Neural progenitor cell (in vitro differentiated cells): Measurements from ENCODE around the gene COL25A1. TPM values are rescaled to one million over a fixed set of nuclear protein-coding genes. Genes with fewer than 3 reads are reported as not detected.
A peak's percentile ranks its signal among the peaks of the same experiment; 100 is the strongest.

Source experiments
- DNase-seq: peaks from one replicate; pipeline ENCODE4 v3.0.0-alpha.2; 2016; ENCODE audit warnings: low spot score
- H2AFZ ChIP-seq: fragments of 200-600 bp; sonication (generic); replicated peaks from 2 replicates; pipeline ENCODE4 v1.6.1; 2016; ENCODE audit warnings: antibody characterized with exemption
- H3F3A ChIP-seq: fragments of 200-600 bp; sonication (generic); 2 replicates; pipeline ENCODE4 v1.6.1; 2016; ENCODE audit warnings: antibody characterized with exemption, low read depth
- H3K27ac ChIP-seq: fragments of 200-600 bp; sonication (generic); 2 replicates; pipeline ENCODE4 v1.5.1; 2016; ENCODE audit warnings: mild to moderate bottlenecking
- H3K27me3 ChIP-seq: fragments of 200-600 bp; sonication (generic); 2 replicates; pipeline ENCODE4 v1.6.1; 2016; ENCODE audit warnings: mild to moderate bottlenecking, moderate library complexity
- H3K36me3 ChIP-seq: fragments of 200-600 bp; sonication (generic); 2 replicates; pipeline ENCODE4 v1.5.1; 2016
- H3K4me1 ChIP-seq: fragments of 200-600 bp; sonication (generic); 2 replicates; pipeline ENCODE4 v1.6.1; 2016; ENCODE audit warnings: mixed run types
- H3K4me2 ChIP-seq: fragments of 200-600 bp; sonication (generic); 2 replicates; pipeline ENCODE4 v1.6.1; 2016
- H3K4me3 ChIP-seq: fragments of 200-600 bp; sonication (generic); 2 replicates; pipeline ENCODE4 v1.5.1; 2016
- H3K79me2 ChIP-seq: fragments of 200-600 bp; sonication (generic); 2 replicates; pipeline ENCODE4 v1.6.1; 2016; ENCODE audit warnings: low read depth
- H3K9ac ChIP-seq: fragments of 200-600 bp; sonication (generic); 2 replicates; pipeline ENCODE4 v1.6.1; 2016
- H3K9me3 ChIP-seq: fragments of 200-600 bp; sonication (generic); 2 replicates; pipeline ENCODE4 v1.5.1; 2016; ENCODE audit warnings: low read depth
- H4K20me1 ChIP-seq: fragments of 200-600 bp; sonication (generic); 2 replicates; pipeline ENCODE4 v1.6.1; 2016; ENCODE audit warnings: low read depth
- H3K27ac Mint-ChIP-seq: 3 replicates; pipeline ENCODE4 v1.8.0; 2021; ENCODE audit warnings: mixed read lengths
- H3K27me3 Mint-ChIP-seq: 2 replicates; pipeline ENCODE4 v1.8.0; 2022; ENCODE audit warnings: low read depth, mild to moderate bottlenecking, inconsistent platforms, moderate library complexity, mixed read lengths; ENCODE audit not compliant: insufficient read depth
- H3K36me3 Mint-ChIP-seq: 3 replicates; pipeline ENCODE4 v1.8.0; 2021; ENCODE audit warnings: mixed read lengths
- H3K4me1 Mint-ChIP-seq: 3 replicates; pipeline ENCODE4 v1.8.0; 2021; ENCODE audit warnings: mixed read lengths
- H3K4me3 Mint-ChIP-seq: 3 replicates; pipeline ENCODE4 v1.8.0; 2021; ENCODE audit warnings: mild to moderate bottlenecking, moderate library complexity, mixed read lengths
- H3K9me3 Mint-ChIP-seq: 3 replicates; pipeline ENCODE4 v1.8.0; 2020; ENCODE audit warnings: mixed read lengths
- CTCF ChIP-seq: fragments of 200-600 bp; sonication (generic); IDR thresholded peaks from 2 replicates; pipeline ENCODE4 v1.5.1; 2017; ENCODE audit warnings: antibody characterized with exemption, mild to moderate bottlenecking
- EZH2 ChIP-seq: fragments of 200-600 bp; sonication (generic); IDR thresholded peaks from 2 replicates; pipeline ENCODE4 v1.6.1; 2017; ENCODE audit warnings: antibody characterized with exemption, mild to moderate bottlenecking, moderate library complexity
- EZH2phosphoT487 ChIP-seq: fragments of 200-600 bp; sonication (generic); IDR thresholded peaks from 2 replicates; pipeline ENCODE4 v1.6.1; 2017; ENCODE audit warnings: antibody characterized with exemption
- total RNA-seq: library from RNA; depleted of rRNA; stranded (reverse); fragments of >200 nt; gene quantifications from 2 replicates; pipeline ENCODE4 v1.2.3, GENCODE V29; 2015; ENCODE audit warnings: low replicate concordance

Gene COL25A1
- total RNA-seq, 1 donor from 2014 or later: 1.3 TPM

- H3K27ac Mint-ChIP-seq: no peak overlapping the region
- peak; percentile 25 for DNase-seq
- Histone ChIP-seq H3K79me2 (no peaks in the 10 kb centered on the region), H3F3A (no peaks in the 10 kb centered on the region), H3K4me3 (no peak overlapping the region), H3K27ac (no peak overlapping the region), H3K4me1 (peaks cover 14% of the 10 kb centered on the region), H4K20me1 (no peaks in the 10 kb centered on the region), H3K36me3 (no peaks in the 10 kb centered on the region), H3K4me2 (no peak overlapping the region), H3K27me3 (no peaks in the 10 kb centered on the region), H3K9me3 (no peaks in the 10 kb centered on the region), H3K9ac (no peak overlapping the region), H2AFZ (no peak overlapping the region)
- no peaks in the 10 kb centered on the region for H3K9me3 Mint-ChIP-seq
- H3K36me3 Mint-ChIP-seq: no peaks in the 10 kb centered on the region
- TF ChIP-seq EZH2: no peak
- H3K4me3 Mint-ChIP-seq: no peak overlapping the region
- peaks cover 2% of the 10 kb centered on the region for H3K27me3 Mint-ChIP-seq
- peaks cover 16% of the 10 kb centered on the region for H3K4me1 Mint-ChIP-seq
These were observed 146.7 kb downstream of the COL25A1 start for GRCh38 chr4:109155682-109156283.

GRCh38 chr4:109155084-109155483 is 147.4 kb downstream of the COL25A1 start:
- H3K9me3 ChIP-seq: no peaks in the 10 kb centered on the region
- H3K36me3 ChIP-seq: no peaks in the 10 kb centered on the region
- H3K4me2 ChIP-seq: no peak overlapping the region
- no peak for DNase-seq
- Mint-ChIP-seq H3K36me3 (no peaks in the 10 kb centered on the region), H3K4me1 (peaks cover 13% of the 10 kb centered on the region), H3K27me3 (peaks cover 2% of the 10 kb centered on the region), H3K9me3 (no peaks in the 10 kb centered on the region), H3K27ac (no peak overlapping the region), H3K4me3 (no peak overlapping the region)
- H3K4me3 ChIP-seq: no peak overlapping the region
- H3F3A ChIP-seq: no peaks in the 10 kb centered on the region
- H3K9ac ChIP-seq: no peak overlapping the region
- H2AFZ ChIP-seq: no peak overlapping the region
- no peaks in the 10 kb centered on the region for H3K79me2 ChIP-seq
- H3K27ac ChIP-seq: no peak overlapping the region
- H3K27me3 ChIP-seq: no peaks in the 10 kb centered on the region
- TF ChIP-seq CTCF (no peak), EZH2phosphoT487 (no peak), EZH2 (no peak)
- no peaks in the 10 kb centered on the region for H4K20me1 ChIP-seq
- peaks cover 7% of the 10 kb centered on the region for H3K4me1 ChIP-seq

- Mint-ChIP-seq H3K27ac (no peak overlapping the region), H3K4me1 (peaks cover 10% of the 10 kb centered on the region), H3K4me3 (no peak overlapping the region), H3K27me3 (peaks cover 2% of the 10 kb centered on the region), H3K9me3 (no peaks in the 10 kb centered on the region), H3K36me3 (no peaks in the 10 kb centered on the region)
- Histone ChIP-seq H3F3A (no peaks in the 10 kb centered on the region), H3K79me2 (no peaks in the 10 kb centered on the region), H3K27me3 (no peaks in the 10 kb centered on the region), H3K4me2 (no peak overlapping the region), H3K9ac (no peak overlapping the region), H4K20me1 (no peaks in the 10 kb centered on the region), H3K36me3 (no peaks in the 10 kb centered on the region), H3K4me3 (no peak overlapping the region), H2AFZ (no peak overlapping the region), H3K4me1 (peaks cover 5% of the 10 kb centered on the region), H3K9me3 (no peaks in the 10 kb centered on the region), H3K27ac (no peak overlapping the region)
- no peak for DNase-seq
- TF ChIP-seq EZH2 (no peak), CTCF (no peak), EZH2phosphoT487 (no peak)
These were observed 148.0 kb downstream of the COL25A1 start for GRCh38 chr4:109154424-109154823.

- H2AFZ ChIP-seq: no peak overlapping the region
- no peaks in the 10 kb centered on the region for H3F3A ChIP-seq
- Mint-ChIP-seq H3K27me3 (no peaks in the 10 kb centered on the region), H3K27ac (no peak overlapping the region), H3K4me1 (no peaks in the 10 kb centered on the region), H3K4me3 (no peak overlapping the region), H3K9me3 (no peaks in the 10 kb centered on the region), H3K36me3 (no peaks in the 10 kb centered on the region)
- TF ChIP-seq EZH2 (no peak), EZH2phosphoT487 (no peak), CTCF (no peak)
- no peaks in the 10 kb centered on the region for H4K20me1 ChIP-seq
- no peaks in the 10 kb centered on the region for H3K27me3 ChIP-seq
- H3K79me2 ChIP-seq: no peaks in the 10 kb centered on the region
- no peak overlapping the region for H3K4me2 ChIP-seq
- no peaks in the 10 kb centered on the region for H3K9me3 ChIP-seq
- no peak overlapping the region for H3K9ac ChIP-seq
- H3K4me1 ChIP-seq: peaks cover 7% of the 10 kb centered on the region
- DNase-seq: no peak
- H3K4me3 ChIP-seq: no peak overlapping the region
- H3K27ac ChIP-seq: no peak overlapping the region
- H3K36me3 ChIP-seq: no peaks in the 10 kb centered on the region
These were observed 152.6 kb downstream of the COL25A1 start for GRCh38 chr4:109149836-109150235.
